NCI-H187 (cell line): ENCODE data around the gene ZNF814.
A peak's percentile ranks its signal among the peaks of the same experiment; 100 is the strongest.
"Not testable (repeated sequence)": the region's sequence is repeated elsewhere in the genome, so short reads cannot be mapped to it uniquely, and the experiment has no call there.

Experiments used
- DNase-seq, 2 experiments: peaks; one replicate each; lab custom pipeline; 2025; lab: John Stamatoyannopoulos, UW

Gene ZNF814

GRCh38 chr19:57854117-57854516 is 34.7 kb downstream of the ZNF814 start:
- not testable (repeated sequence) for DNase-seq

GRCh38 chr19:57851812-57852603 is 36.8 kb downstream of the ZNF814 start:
- DNase-seq: not testable (repeated sequence)

GRCh38 chr19:57850553-57851017 is 38.3 kb downstream of the ZNF814 start:
- DNase-seq: no peak

DNA sequence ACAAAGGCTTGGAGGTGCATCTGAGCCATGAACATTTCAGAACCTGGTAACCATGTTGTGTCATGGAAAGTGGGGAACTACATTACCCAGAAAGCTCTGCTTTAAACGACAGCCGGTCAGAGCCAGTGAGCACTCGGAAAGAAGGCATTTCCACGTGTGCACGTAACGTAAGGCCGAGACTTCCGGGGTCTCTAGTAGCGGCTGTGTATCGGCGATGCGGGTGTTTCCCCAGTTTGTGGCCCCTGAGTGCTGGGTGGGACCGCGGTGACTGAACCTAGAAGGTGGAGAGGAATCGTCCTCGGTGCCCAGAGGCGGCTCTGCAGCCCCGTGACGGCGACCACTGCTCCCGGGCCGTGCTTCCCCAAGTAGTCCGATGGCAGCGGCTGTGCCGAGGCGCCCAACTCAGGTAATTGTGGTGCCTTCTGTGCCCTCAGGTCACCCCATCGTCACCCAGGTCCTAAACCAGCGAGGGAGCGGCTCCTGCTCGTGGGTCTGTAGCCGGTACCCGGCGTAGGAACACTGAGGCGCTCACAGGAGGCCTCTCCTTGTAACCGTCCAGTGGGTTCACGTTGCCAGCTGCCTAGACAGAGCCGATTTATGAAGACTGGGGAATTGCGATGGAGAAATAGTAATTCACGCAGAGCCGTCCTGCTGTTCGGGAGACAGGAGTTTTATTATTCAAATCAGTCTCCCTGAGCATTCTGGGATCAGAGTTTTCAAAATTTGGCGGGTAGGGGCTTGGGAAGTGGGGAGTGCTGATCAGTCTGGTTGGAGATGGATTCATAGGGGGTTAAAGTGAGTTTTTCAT is 39.0 kb downstream of the ZNF814 start, which contains the start of gene ZNF587:
Gene ZNF587 (plus strand): TSS at position 194 of the 808 bp plus-strand sequence. CDS start 180 bp downstream, at position 374.
- DNase-seq: peak; percentile 42 to 67

- DNase-seq: not testable (repeated sequence)
Observed at GRCh38 chr19:57849162-57849665, 39.6 kb downstream of the ZNF814 start.

DNA sequence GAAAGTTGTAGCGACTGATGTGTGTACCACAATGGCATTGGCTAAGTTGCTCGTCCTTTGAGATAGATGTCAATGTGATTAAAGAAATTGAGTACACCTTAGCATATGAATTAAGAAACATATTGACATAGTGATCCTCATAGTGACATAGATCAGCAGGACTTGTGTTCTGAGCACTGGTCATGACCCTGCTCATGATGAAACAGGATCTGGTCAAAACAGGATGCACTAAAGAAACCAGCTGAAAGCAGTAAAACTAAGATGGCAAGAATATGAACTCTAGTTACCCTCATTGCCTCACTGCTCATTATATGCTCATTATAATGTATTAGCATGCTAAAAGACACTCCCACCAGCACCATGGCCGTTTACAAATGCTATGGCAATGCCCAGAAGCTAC is 41.7 kb downstream of the ZNF814 start:
- DNase-seq: not testable (repeated sequence)

DNA sequence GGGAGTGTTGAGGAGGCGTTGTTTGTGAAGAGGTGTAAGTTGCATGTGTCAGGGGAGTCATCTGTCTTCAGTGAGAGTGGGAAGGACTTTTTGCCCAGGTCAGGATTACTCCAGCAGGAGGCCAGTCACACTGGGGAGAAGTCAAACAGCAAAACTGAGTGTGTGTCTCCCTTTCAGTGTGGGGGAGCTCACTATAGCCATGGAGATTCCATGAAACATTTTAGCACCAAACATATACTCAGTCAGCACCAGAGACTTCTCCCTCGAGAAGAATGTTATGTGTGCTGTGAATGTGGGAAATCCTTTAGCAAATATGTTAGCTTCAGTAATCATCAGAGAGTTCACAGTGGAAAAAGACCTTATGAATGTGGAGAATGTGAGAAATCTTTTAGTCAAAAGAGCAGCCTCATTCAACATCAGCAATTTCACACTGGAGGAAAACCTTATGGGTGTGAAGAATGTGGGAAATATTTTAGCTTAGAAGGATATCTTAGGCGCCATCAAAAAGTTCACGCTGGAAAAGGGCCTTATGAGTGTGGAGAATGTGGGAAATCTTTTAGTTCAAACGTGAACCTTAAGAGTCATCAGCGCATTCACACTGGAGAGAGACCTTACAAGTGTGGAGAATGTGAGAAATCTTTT is 47.6 kb downstream of the ZNF814 start:
- DNase-seq: no peak

- DNase-seq: not testable (repeated sequence)
Observed at GRCh38 chr19:57838622-57839191, 50.1 kb downstream of the ZNF814 start.

DNA sequence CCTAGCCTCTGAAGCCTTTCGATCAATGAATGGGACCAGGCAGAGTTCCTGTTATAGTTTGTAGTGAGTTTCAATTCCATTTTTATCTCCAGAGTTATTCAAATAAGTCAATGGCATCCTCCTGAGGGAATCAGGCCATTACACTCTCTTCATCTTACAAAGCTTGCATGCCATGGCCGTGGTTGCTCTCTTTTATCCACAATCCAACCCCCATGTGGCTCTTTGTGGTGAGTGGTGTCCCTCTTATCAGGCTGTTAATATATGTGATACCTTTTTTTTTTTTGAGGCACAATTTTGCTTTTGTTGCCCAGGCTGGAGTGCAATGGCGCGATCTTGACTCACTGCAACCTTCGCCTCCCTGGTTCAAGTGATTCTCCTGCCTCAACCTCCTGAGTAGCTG is 51.8 kb downstream of the ZNF814 start:
- not testable (repeated sequence) for DNase-seq

DNA sequence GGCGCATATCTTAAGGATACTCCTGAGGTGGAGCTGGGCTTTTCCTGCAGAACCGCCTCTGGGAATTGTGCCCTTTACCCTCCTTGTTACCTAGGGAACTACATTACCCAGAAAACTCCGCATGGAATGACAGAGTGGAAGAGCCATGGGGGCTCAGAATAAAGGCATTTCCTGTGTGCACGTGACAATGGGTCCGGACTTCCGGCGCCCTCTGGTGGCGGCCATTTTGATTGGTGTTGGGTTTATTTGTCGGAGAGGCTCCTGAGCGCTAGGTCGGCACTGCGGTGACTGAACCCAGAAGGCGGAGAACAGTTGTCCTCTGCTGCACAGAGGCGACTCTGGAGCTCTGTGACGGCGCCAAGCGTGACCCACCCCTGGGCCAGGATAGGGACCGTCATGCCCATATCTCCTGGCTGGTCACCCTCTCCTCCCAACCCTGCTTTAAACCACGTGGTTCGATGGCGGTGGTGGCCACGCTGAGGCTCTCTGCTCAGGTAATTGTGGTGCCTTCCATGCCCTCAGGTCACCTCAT is 58.7 kb downstream of the ZNF814 start, which contains the start of gene ZNF587B:
Gene ZNF587B (plus strand): TSS at position 229 of the 532 bp plus-strand sequence. CDS start 230 bp downstream, at position 459.
- DNase-seq: peak in 1 of 2 experiments; percentile 4

DNA sequence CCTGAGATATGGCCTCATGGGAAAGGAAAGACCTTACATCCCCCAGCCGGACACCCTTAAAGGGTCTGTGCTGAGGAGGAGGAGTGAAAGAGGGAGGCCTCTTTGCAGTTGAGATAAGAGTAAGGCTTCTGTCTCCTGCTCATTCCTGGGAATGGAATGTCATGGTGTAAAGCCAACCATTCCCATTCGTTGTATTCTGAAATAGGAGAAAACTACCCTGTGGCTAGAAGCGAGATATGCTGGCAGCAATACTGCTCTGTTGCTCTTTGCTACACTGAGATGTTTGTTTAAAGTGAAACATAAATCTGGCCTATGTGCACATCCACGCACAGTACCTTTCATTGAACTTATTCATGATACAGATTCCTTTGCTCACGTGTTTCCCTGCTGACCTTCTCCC is 59.5 kb downstream of the ZNF814 start:
- no peak for DNase-seq

DNA sequence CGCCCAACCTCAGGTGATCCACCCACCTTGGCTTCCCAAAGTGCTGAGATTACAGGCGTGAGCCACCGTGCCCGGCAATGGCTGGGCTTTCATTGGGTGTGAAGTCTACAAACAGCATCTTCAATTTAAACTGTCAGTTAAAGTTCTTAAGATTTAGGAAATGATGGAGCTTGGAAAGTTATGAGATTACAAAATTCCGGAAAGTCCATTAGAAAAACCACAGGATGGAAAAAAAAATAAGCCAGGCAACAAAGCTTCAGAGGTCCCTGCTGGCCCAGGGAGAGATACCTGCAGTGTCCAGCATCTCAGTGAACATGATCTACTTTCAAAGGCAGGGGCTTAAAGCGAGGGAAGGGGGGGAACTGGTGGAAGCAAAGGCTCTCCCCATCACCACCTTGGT is 63.3 kb downstream of the ZNF814 start:
- no peak for DNase-seq

- not testable (repeated sequence) for DNase-seq
Observed at GRCh38 chr19:57823608-57824007, 65.2 kb downstream of the ZNF814 start.

DNA sequence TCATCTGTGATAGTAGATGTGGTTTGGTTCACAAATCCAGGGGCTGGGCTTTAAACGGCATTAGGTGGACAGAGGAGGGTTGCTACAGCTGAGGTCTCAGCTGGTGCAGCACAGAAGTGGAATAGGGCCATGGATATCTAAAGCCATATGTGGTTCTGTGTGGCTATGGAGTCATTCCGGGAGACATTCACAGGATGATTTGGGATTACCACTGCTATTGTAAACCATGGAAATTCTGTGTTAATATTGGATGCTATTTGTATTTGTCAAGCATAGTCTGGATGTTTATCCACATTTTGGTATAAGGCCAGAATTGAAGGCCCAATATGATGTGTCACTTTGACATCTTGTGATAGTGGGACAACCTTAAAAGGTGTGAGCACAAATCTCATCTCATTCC is 65.7 kb downstream of the ZNF814 start:
- not testable (repeated sequence) for DNase-seq

GRCh38 chr19:57821501-57821900 is 67.3 kb downstream of the ZNF814 start:
- not testable (repeated sequence) for DNase-seq

- not testable (repeated sequence) for DNase-seq
Observed at GRCh38 chr19:57821095-57821494, 67.7 kb downstream of the ZNF814 start.

- no peak for DNase-seq
Observed at GRCh38 chr19:57820599-57820998, 68.2 kb downstream of the ZNF814 start.

DNA sequence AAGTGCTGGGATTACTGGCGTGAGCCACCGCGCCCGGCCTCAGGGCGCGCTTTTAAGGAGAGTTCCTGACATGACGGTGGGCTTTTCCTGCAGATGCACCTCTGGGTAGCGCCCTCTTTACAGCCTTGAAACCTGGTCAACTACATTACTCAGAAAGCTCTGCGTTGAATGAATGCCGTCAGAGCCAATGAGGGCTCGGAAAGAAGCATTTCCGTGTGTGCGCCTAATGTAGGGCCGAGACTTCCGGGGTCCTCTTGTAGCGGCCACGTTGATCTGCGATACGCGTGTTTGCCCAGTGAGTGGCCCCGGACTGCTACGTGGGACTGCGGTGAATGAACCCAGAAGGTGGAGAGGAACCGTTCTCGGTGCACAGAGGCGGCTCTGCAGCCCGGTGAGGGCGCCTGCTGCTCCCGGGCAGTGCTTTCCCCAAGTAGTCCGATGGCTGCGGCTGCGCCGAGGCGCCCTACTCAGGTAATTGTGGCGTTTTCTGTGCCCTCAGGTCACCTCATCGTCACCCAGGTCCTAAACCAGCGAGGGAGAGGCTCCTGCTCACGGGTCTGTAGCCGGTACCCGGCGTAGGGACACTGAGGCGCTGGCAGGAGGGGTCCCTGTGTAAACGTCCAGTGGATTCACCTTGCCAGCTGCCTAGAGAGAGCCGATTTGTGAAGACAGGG is 69.2 kb downstream of the ZNF814 start:
- peak; percentile 41 to 58 for DNase-seq

DNA sequence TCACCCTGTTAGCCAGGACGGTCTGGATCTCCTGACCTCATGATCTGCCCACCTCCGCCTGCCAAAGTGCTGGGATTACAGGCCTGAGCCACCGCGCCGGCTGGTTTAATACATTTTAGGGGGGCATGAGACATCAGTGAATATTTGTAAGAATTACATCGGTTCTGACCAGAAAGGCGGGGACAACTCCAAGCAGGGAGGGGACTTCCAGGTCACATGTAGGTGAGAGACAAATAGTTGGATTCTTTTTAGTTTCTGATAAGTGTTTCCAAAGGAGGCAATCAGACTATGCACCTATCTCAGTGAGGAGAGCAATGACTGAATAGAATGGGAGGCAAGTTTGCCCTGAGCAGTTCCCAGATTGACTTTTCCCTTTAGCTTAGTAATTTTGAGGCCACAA is 70.5 kb downstream of the ZNF814 start:
- no peak for DNase-seq

DNA sequence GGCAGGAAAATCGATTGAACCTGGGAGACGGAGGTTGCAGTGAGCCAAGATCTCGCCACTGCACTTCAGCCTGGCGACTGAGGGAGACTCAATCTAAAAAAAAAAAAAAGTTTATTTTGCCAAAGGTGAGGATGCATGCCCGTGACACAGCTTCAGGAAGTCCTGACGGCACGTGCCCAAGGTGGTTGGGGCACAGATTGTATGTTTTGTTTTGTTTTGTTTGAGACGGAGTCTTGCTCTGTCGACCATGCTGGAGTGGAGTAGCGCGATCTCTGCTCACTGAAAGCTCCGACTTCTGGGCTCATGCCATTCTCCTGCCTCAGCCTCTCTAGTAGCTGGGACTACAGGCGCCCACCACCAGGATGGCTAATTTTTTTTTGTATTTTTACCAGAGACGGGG is 70.9 kb downstream of the ZNF814 start:
- no peak for DNase-seq

DNA sequence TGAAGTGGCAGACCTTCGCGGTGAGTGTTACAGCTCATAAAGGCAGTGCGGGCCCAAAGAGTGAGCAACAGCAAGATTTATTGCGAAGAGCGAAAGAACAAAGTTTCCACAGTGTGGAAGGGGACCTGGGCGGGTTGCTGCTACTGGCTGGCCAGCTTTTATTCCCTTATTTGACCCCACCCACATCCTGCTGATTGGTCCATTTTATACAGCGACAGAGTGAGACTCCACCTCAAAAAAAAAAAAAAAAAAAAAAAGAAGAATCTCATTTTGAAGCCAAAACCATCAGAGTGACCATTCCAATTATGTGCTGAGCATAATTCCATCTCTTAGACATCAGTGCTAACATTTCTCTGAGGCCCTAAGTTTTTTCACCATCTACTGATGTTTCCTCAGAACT is 72.2 kb downstream of the ZNF814 start:
- no peak for DNase-seq
